Kidney (tissue), 14 donors: ENCODE measurements around the gene C9orf50. TPM values are rescaled to one million over a fixed set of nuclear protein-coding genes. Genes with fewer than 3 reads are reported as not detected.

ENCODE experiments used
- DNase-seq, 5 donors: peaks; one replicate each; pipeline ENCODE4 v3.0.0-alpha.2; 2013 to 2020
- FAIRE-seq: peaks from 2 replicates; lab custom pipeline; 2012; peaks lifted over from hg19 to GRCh38; lab: Jason Lieb, UNC
- H3K27ac ChIP-seq, 2 donors: one replicate each; pipeline ENCODE4 v1.7.0; 2013; ENCODE audit warnings: low read depth in 2 of 2, low read length in 2 of 2, inconsistent platforms in 1 of 2
- H3K27me3 ChIP-seq: one replicate; pipeline ENCODE4 v1.7.1; 2013; ENCODE audit warnings: low read length, inconsistent platforms; ENCODE audit not compliant: control insufficient read depth, insufficient read depth
- H3K36me3 ChIP-seq, 3 donors: one replicate each; pipeline versions ENCODE4 v1.7.0 to v1.7.1; 2013; ENCODE audit warnings: low read length in 3 of 3, control low read depth in 1 of 3, inconsistent platforms in 1 of 3; ENCODE audit not compliant: insufficient read depth in 3 of 3, control insufficient read depth in 2 of 3
- H3K4me1 ChIP-seq, 3 donors: one replicate each; pipeline versions ENCODE4 v1.7.0 to v1.7.1; 2013; ENCODE audit warnings: low read length in 3 of 3, inconsistent platforms in 1 of 3, low read depth in 1 of 3; ENCODE audit not compliant: control insufficient read depth in 2 of 3, insufficient read depth in 2 of 3
- H3K4me3 ChIP-seq, 3 donors: one replicate each; pipeline versions ENCODE4 v1.7.0 to v1.8.1; 2013; ENCODE audit warnings: low read length in 3 of 3, control low read depth in 1 of 3, inconsistent platforms in 1 of 3
- H3K9ac ChIP-seq, 3 donors: one replicate each; pipeline versions ENCODE4 v1.7.0 to v1.7.1; 2013; ENCODE audit warnings: low read length in 3 of 3, control low read depth in 1 of 3, inconsistent platforms in 1 of 3
- H3K9me3 ChIP-seq, 3 donors: one replicate each; pipeline versions ENCODE4 v1.7.0 to v1.7.1; 2013; ENCODE audit warnings: low read length in 3 of 3, control low read depth in 1 of 3, inconsistent platforms in 1 of 3; ENCODE audit not compliant: control insufficient read depth in 2 of 3, insufficient read depth in 1 of 3
- CTCF ChIP-seq: IDR thresholded peaks from 3 replicates; pipeline ENCODE4 v1.5.1; 2012; ENCODE audit warnings: mild to moderate bottlenecking, moderate library complexity, borderline replicate concordance; ENCODE audit not compliant: insufficient read depth; ENCODE audit errors: extremely low read depth
- intact Hi-C: fragments of 100-400 bp; cut with DNase I; formaldehyde crosslinking; loops from one replicate; pipeline ENCODE4 v1.11.1; 2022
- polyA plus RNA-seq: library from polyadenylated mRNA; stranded (reverse); fragments of 350-450 nt; fragmentation: Illumina TruSeq; extraction: RNeasy Lipid Tissue Mini Kit (QIAGEN cat#74804); gene quantifications from one replicate; pipeline ENCODE4 v1.2.3, GENCODE V29; 2014; ENCODE audit warnings: low read depth, low replicate concordance; ENCODE audit not compliant: insufficient read depth
- total RNA-seq: library from RNA; stranded (reverse); fragmentation: NEBNext Ultra II Directional; extraction: Animal tissue kit (Norgen Biotek cat#: 25700); gene quantifications from one replicate; pipeline ENCODE4 v1.2.1, GENCODE V29; 2021
- donor health status: control.
- donor health status: control.
- donor health status: control.
- donor health status: control.
- donor health status: control.
- donor health status: DM: yes; HTN: yes; CAD: no.
- donor health status: Normal renal cell carcinoma (clear cell type).

The C9orf50 gene
- total and polyA plus RNA-seq, 2 donors from 2014 or later = 1.1 to 2.8 TPM

- peak overlapping the region in 1 of 3 donors; percentile 43 for H3K4me3 ChIP-seq
- no peak for TF ChIP-seq CTCF
- H3K9ac ChIP-seq = peak overlapping the region in 2 of 3 donors; percentile 12 to 16
- no peaks in the 10 kb centered on the region for H3K9me3 ChIP-seq
- no peaks in the 10 kb centered on the region for H3K36me3 ChIP-seq
- no peaks in the 10 kb centered on the region for H3K27me3 ChIP-seq
- peaks cover 0 to 4% (median 0%) of the 10 kb centered on the region in 3 donors for H3K4me1 ChIP-seq
- no peak overlapping the region for H3K27ac ChIP-seq
- intact Hi-C loops = no loop called here
- DNase-seq = peak in 1 of 5 donors; percentile 68
- no peak for FAIRE-seq
Observed at GRCh38 chr9:129654554-129655040, 33.7 kb upstream of the C9orf50 start.

- FAIRE-seq = no peak
- Histone ChIP-seq H3K27ac (no peak overlapping the region), H3K9me3 (no peaks in the 10 kb centered on the region), H3K9ac (peak overlapping the region in 2 of 3 donors; percentile 12 to 16), H3K36me3 (no peaks in the 10 kb centered on the region), H3K27me3 (no peaks in the 10 kb centered on the region), H3K4me3 (peak overlapping the region in 1 of 3 donors; percentile 43), H3K4me1 (peaks cover 0 to 4% (median 0%) of the 10 kb centered on the region in 3 donors)
- DNase-seq = peak in 3 of 5 donors; percentile 43 to 92 (median 90)
- no peak for TF ChIP-seq CTCF
- intact Hi-C loops = no loop called here
Observed at GRCh38 chr9:129653823-129654553, 33.1 kb upstream of the C9orf50 start.

- intact Hi-C loops = no loop called here
Observed at GRCh38 chr9:129650680-129651235, 29.9 kb upstream of the C9orf50 start.

More at GRCh38 chr9:129650680-129651235, 29.9 kb upstream of the C9orf50 start:
- no peaks in the 10 kb centered on the region for H3K36me3 ChIP-seq
- H3K27ac ChIP-seq = no peak overlapping the region
- FAIRE-seq (no peak), DNase-seq (no peak)
- no peaks in the 10 kb centered on the region for H3K27me3 ChIP-seq
- TF ChIP-seq CTCF = no peak
- no peak overlapping the region for H3K9ac ChIP-seq
- H3K4me1 ChIP-seq = peaks cover 0 to 4% (median 0%) of the 10 kb centered on the region in 3 donors
- no peaks in the 10 kb centered on the region for H3K9me3 ChIP-seq
- H3K4me3 ChIP-seq = no peak overlapping the region
